PC-3 (cell line): Measurements from ENCODE around the gene PLAC9. TPM values are rescaled to one million over a fixed set of nuclear protein-coding genes. Genes with fewer than 3 reads are reported as not detected.
A peak's percentile ranks its signal among the peaks of the same experiment; 100 is the strongest.

Experiments used
- ATAC-seq: fragments of 200-7000 bp; cut with Tn5 transposase; 2 replicates; pipeline ENCODE4 v1.9.1; 2020; ENCODE audit warnings: mild to moderate bottlenecking, moderate library complexity
- BruUV-seq: library from RNA; stranded (reverse); fragments of 400-500 nt; replicated peaks from 2 replicates; lab custom pipeline; 2021; lab: Mats Ljungman, UMichigan
- CTCF ChIA-PET: fragments of 300-600 bp; sonication (Branson Sonifier 250); formaldehyde crosslinking; loops from one replicate; lab custom pipeline; 2022; ENCODE audit warnings: antibody characterized with exemption; lab: Charles Lee
- POLR2A ChIA-PET: fragments of 300-600 bp; sonication (Branson Sonifier 250); formaldehyde crosslinking; loops from one replicate; lab custom pipeline; 2022; ENCODE audit warnings: antibody characterized with exemption; ENCODE audit not compliant: unreplicated experiment; lab: Charles Lee
- DNase-seq: peaks from one replicate; pipeline ENCODE4 v3.0.0-alpha.2; 2015
- H2AFZ ChIP-seq: fragments of 300-600 bp; sonication (generic); 2 replicates; pipeline ENCODE4 v1.6.0; 2016; ENCODE audit warnings: antibody characterized with exemption, low read length
- H3F3A ChIP-seq: fragments of 300-600 bp; sonication (generic); one replicate; pipeline ENCODE4 v1.6.0; 2017; ENCODE audit warnings: antibody characterized with exemption, low read length, control low read depth, mild to moderate bottlenecking; ENCODE audit not compliant: unreplicated experiment
- H3K27ac ChIP-seq: fragments of 300-600 bp; sonication (generic); 2 replicates; pipeline ENCODE4 v1.5.1; 2016; ENCODE audit warnings: mild to moderate bottlenecking, low read length
- H3K27me3 ChIP-seq: fragments of 300-600 bp; sonication (generic); 2 replicates; pipeline ENCODE4 v1.6.1; 2016; ENCODE audit warnings: low read length, mixed read lengths
- H3K36me3 ChIP-seq: fragments of 300-600 bp; sonication (generic); 2 replicates; pipeline ENCODE4 v1.6.1; 2016; ENCODE audit warnings: low read depth, mixed run types, low read length, mixed read lengths
- H3K4me1 ChIP-seq: fragments of 300-600 bp; sonication (generic); 2 replicates; pipeline ENCODE4 v1.5.1; 2016; ENCODE audit warnings: low read length; ENCODE audit not compliant: insufficient read depth
- H3K4me2 ChIP-seq: fragments of 300-600 bp; sonication (generic); 2 replicates; pipeline ENCODE4 v1.6.0; 2016; ENCODE audit warnings: low read length
- H3K4me3 ChIP-seq: fragments of 300-600 bp; sonication (generic); 2 replicates; pipeline ENCODE4 v1.5.1; 2016; ENCODE audit warnings: mild to moderate bottlenecking, low read length, mixed read lengths
- H3K79me2 ChIP-seq: fragments of 300-600 bp; sonication (generic); 2 replicates; pipeline ENCODE4 v1.6.1; 2017; ENCODE audit warnings: low read length, mixed read lengths
- H3K9ac ChIP-seq: fragments of 300-600 bp; sonication (generic); 2 replicates; pipeline ENCODE4 v1.6.0; 2016; ENCODE audit warnings: mild to moderate bottlenecking, low read length
- H3K9me2 ChIP-seq: fragments of 300-600 bp; sonication (generic); replicated peaks from 2 replicates; pipeline ENCODE4 v1.6.1; 2016; ENCODE audit warnings: mixed run types, low read length, mixed read lengths
- H3K9me3 ChIP-seq: fragments of 300-600 bp; sonication (generic); 2 replicates; pipeline ENCODE4 v1.6.1; 2016; ENCODE audit warnings: low read length, mixed read lengths
- H4K20me1 ChIP-seq: fragments of 300-600 bp; sonication (generic); 2 replicates; pipeline ENCODE4 v1.6.1; 2016; ENCODE audit warnings: low read length, mixed read lengths
- CTCF ChIP-seq: fragments of 300-600 bp; sonication (generic); conservative IDR thresholded peaks from 2 replicates; pipeline ENCODE4 v1.5.1; 2017; ENCODE audit warnings: antibody characterized with exemption, low read depth, mild to moderate bottlenecking, low read length
- EZH2 ChIP-seq: fragments of 300-600 bp; sonication (generic); IDR thresholded peaks from one replicate; pipeline ENCODE4 v1.6.1; 2017; ENCODE audit warnings: antibody characterized with exemption, mild to moderate bottlenecking, low read length; ENCODE audit not compliant: unreplicated experiment
- EZH2phosphoT487 ChIP-seq: fragments of 300-600 bp; sonication (generic); IDR thresholded peaks from 2 replicates; pipeline ENCODE4 v1.6.1; 2018; ENCODE audit warnings: mild to moderate bottlenecking, antibody characterized with exemption, low read length, borderline replicate concordance
- intact Hi-C: fragments of 100-400 bp; cut with micrococcal nuclease; formaldehyde crosslinking; loops from 2 replicates; pipeline ENCODE4 v1.9.0; 2023
- total RNA-seq: library from RNA; depleted of rRNA; stranded (reverse); fragments of >200 nt; gene quantifications from 2 replicates; pipeline ENCODE4 v1.2.3, GENCODE V29; 2014

PLAC9 gene
- total RNA-seq, 1 experiment from 2014 or later: 2.0 TPM

- Histone ChIP-seq H2AFZ (no peak overlapping the region), H3K27ac (no peak overlapping the region), H3K79me2 (peaks cover 56% of the 10 kb centered on the region), H3K9me3 (no peaks in the 10 kb centered on the region), H3K9ac (no peak overlapping the region), H3K27me3 (no peaks in the 10 kb centered on the region), H4K20me1 (peaks cover 35% of the 10 kb centered on the region), H3K9me2 (no peaks in the 10 kb centered on the region), H3K36me3 (peaks cover 68% of the 10 kb centered on the region), H3K4me1 (peaks cover 69% of the 10 kb centered on the region), H3K4me2 (no peak overlapping the region), H3F3A (peaks cover 11% of the 10 kb centered on the region), H3K4me3 (no peak overlapping the region)
- POLR2A ChIA-PET: interaction anchor here (0.7 kb wide), 1 partner anchor 38 kb away, joined by 4 read pairs; no protein-coding TSS in a partner anchor
- BruUV-seq: no TSS peak
- CTCF ChIA-PET: no interaction called here
- ATAC-seq: no peak
- TF ChIP-seq CTCF (no peak), EZH2phosphoT487 (no peak), EZH2 (no peak)
- intact Hi-C loops: no loop called here
- DNase-seq: no peak
Measured at GRCh38 chr10:80167471-80168161, 35.1 kb downstream of the PLAC9 start.

DNA sequence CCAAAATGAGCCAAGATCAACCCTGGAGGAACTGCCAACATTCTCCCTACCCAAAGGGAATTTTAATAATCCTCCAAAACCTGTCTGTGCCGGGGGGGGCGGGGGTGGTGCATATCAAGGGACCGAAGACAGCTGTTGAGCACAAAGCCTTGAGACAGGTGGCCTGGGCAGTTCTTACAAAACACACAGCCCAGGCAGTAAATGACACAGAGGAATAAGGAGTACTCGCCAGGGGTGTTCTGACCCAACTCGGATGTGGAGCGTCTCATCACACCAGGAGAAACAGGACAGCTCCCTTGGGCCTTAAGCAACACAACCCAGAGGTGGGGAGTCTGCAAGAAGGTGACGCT is 35.6 kb downstream of the PLAC9 start:
- H3F3A ChIP-seq: peaks cover 11% of the 10 kb centered on the region
- ChIA-PET CTCF (interaction anchor here (0.6 kb wide), 1 partner anchor 863 kb away, joined by 3 read pairs; no protein-coding TSS in a partner anchor), POLR2A (no interaction called here)
- no peaks in the 10 kb centered on the region for H3K27me3 ChIP-seq
- BruUV-seq: no TSS peak
- peaks cover 69% of the 10 kb centered on the region for H3K4me1 ChIP-seq
- intact Hi-C loops: no loop called here
- H3K79me2 ChIP-seq: peaks cover 55% of the 10 kb centered on the region
- H3K4me3 ChIP-seq: no peak overlapping the region
- no peak overlapping the region for H3K4me2 ChIP-seq
- peaks cover 65% of the 10 kb centered on the region for H3K36me3 ChIP-seq
- peaks cover 37% of the 10 kb centered on the region for H4K20me1 ChIP-seq
- no peak for ATAC-seq
- no peak overlapping the region for H2AFZ ChIP-seq
- no peaks in the 10 kb centered on the region for H3K9me3 ChIP-seq
- H3K9ac ChIP-seq: no peak overlapping the region
- no peak for TF ChIP-seq EZH2
- no peak for TF ChIP-seq EZH2phosphoT487
- no peak for TF ChIP-seq CTCF
- H3K27ac ChIP-seq: no peak overlapping the region
- DNase-seq: no peak
- H3K9me2 ChIP-seq: no peaks in the 10 kb centered on the region

DNA sequence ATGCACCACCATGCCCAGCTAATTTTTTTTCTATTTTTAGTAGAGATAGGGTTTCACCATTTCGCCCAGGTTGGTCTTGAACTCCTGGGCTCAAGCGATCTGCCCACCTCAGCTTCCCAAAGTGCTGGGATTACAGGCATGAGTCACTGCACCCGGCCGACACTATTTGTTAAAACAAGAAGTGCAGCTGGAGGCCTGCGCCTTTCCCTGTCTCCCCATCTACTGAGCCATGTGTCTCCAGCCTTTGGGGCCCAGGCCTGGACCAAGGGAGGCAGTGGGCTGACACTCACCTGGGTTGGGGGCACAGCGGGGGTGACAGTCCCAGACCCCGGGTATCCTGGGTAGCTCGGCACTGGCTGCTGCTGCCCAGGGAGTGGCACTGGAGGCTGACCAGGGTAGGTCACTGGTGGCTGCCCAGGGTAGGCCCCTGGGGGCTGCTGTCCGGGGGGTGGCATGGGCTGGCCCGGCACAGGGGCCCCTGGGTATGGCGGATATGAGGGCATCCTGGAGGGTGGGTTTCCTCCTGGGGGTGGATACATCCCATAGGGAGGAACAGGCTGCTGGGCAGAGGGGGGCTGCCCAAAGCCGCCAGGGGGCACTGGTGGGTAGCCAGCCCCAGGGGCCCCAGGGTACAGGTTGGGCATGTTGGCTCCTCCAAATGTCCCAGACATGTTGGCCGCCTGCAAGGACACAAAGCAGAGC is 36.3 kb downstream of the PLAC9 start:
- BruUV-seq: no TSS peak
- Histone ChIP-seq H3F3A (peaks cover 10% of the 10 kb centered on the region), H3K36me3 (peaks cover 68% of the 10 kb centered on the region), H2AFZ (no peak overlapping the region), H3K27ac (no peak overlapping the region), H3K9ac (no peak overlapping the region), H3K9me2 (no peaks in the 10 kb centered on the region), H3K27me3 (no peaks in the 10 kb centered on the region), H3K79me2 (peaks cover 60% of the 10 kb centered on the region), H4K20me1 (peaks cover 41% of the 10 kb centered on the region), H3K4me1 (peaks cover 69% of the 10 kb centered on the region), H3K4me2 (no peak overlapping the region), H3K9me3 (no peaks in the 10 kb centered on the region), H3K4me3 (no peak overlapping the region)
- ChIA-PET CTCF (interaction anchor here (0.5 to 0.6 kb wide), 2 partner anchors 111 to 864 kb away, joined by 3 to 4 read pairs; no protein-coding TSS in a partner anchor), POLR2A (no interaction called here)
- TF ChIP-seq EZH2phosphoT487: no peak
- peak; percentile 89 for TF ChIP-seq CTCF
- intact Hi-C loops: no loop called here
- DNase-seq (peak; percentile 58), ATAC-seq (no peak)
